G401 (cell line): ENCODE results near the gene USP6NL. TPM values are rescaled to one million over a fixed set of nuclear protein-coding genes. Genes with fewer than 3 reads are reported as not detected.

Experiments used
- DNase-seq: peaks from one replicate; pipeline ENCODE4 v3.0.0-alpha.2; 2015; ENCODE audit warnings: low spot score
- in situ Hi-C: cut with HindIII; loops from 2 replicates; pipeline ENCODE4 v1.10.0; 2016; ENCODE audit warnings: low sequenced_read_pairs, mixed read lengths
- total RNA-seq: library from RNA; depleted of rRNA; stranded (reverse); fragments of >200 nt; shearing (Covaris generic); gene quantifications from 2 replicates; pipeline ENCODE4 v1.2.3, GENCODE V29; 2014

Gene USP6NL
- total RNA-seq, 1 experiment from 2014 or later, result 9.3 TPM

- in situ Hi-C loops, result no loop called here
- no peak for DNase-seq
These were observed 48.6 kb downstream of the USP6NL start for GRCh38 chr10:11562888-11563287.

- in situ Hi-C loops, result no loop called here
These were observed 51.3 kb downstream of the USP6NL start for GRCh38 chr10:11560076-11560709.

GRCh38 chr10:11557967-11558366, 53.5 kb downstream of the USP6NL start:
- in situ Hi-C loops, result no loop called here
- DNase-seq, result no peak

More at GRCh38 chr10:11560076-11560709, 51.3 kb downstream of the USP6NL start:
- no peak for DNase-seq

- in situ Hi-C loops, result no loop called here
- DNase-seq, result no peak
These were observed 53.9 kb downstream of the USP6NL start for GRCh38 chr10:11557513-11557912.

GRCh38 chr10:11555556-11555955, 55.9 kb downstream of the USP6NL start:
- DNase-seq, result no peak
- in situ Hi-C loops, result no loop called here

GRCh38 chr10:11553773-11554381, 57.6 kb downstream of the USP6NL start:
- no peak for DNase-seq
- in situ Hi-C loops, result no loop called here

GRCh38 chr10:11551916-11552602, 59.4 kb downstream of the USP6NL start:
- in situ Hi-C loops, result no loop called here
- no peak for DNase-seq

- in situ Hi-C loops, result no loop called here
- DNase-seq, result no peak
These were observed 60.3 kb downstream of the USP6NL start for GRCh38 chr10:11551104-11551503.

- in situ Hi-C loops, result no loop called here
- no peak for DNase-seq
These were observed 62.7 kb downstream of the USP6NL start for GRCh38 chr10:11548768-11549099.

- no peak for DNase-seq
These were observed 63.2 kb downstream of the USP6NL start for GRCh38 chr10:11548065-11548767.

GRCh38 chr10:11546581-11546980, 64.9 kb downstream of the USP6NL start:
- DNase-seq, result no peak
- in situ Hi-C loops, result no loop called here

More at GRCh38 chr10:11548065-11548767, 63.2 kb downstream of the USP6NL start:
- in situ Hi-C loops, result no loop called here

GRCh38 chr10:11541296-11541695, 70.2 kb downstream of the USP6NL start:
- DNase-seq, result no peak
- in situ Hi-C loops, result no loop called here

GRCh38 chr10:11539191-11539868, 72.1 kb downstream of the USP6NL start:
- in situ Hi-C loops, result no loop called here
- no peak for DNase-seq

- in situ Hi-C loops, result no loop called here
- DNase-seq, result no peak
These were observed 72.6 kb downstream of the USP6NL start for GRCh38 chr10:11538834-11539190.

- no peak for DNase-seq
- in situ Hi-C loops, result no loop called here
These were observed 75.2 kb downstream of the USP6NL start for GRCh38 chr10:11536228-11536627.

GRCh38 chr10:11535346-11535959, 76.0 kb downstream of the USP6NL start:
- in situ Hi-C loops, result no loop called here
- no peak for DNase-seq

GRCh38 chr10:11533328-11533781, 78.1 kb downstream of the USP6NL start:
- no peak for DNase-seq
- in situ Hi-C loops, result no loop called here

- in situ Hi-C loops, result no loop called here
These were observed 79.1 kb downstream of the USP6NL start for GRCh38 chr10:11532306-11532705.

GRCh38 chr10:11530806-11531205, 80.6 kb downstream of the USP6NL start:
- in situ Hi-C loops, result no loop called here
- DNase-seq, result no peak

More at GRCh38 chr10:11532306-11532705, 79.1 kb downstream of the USP6NL start:
- no peak for DNase-seq
